ENCODE measurements around the gene KIAA1671.
A peak's percentile ranks its signal among the peaks of the same experiment; 100 is the strongest.

Gene KIAA1671

DNA sequence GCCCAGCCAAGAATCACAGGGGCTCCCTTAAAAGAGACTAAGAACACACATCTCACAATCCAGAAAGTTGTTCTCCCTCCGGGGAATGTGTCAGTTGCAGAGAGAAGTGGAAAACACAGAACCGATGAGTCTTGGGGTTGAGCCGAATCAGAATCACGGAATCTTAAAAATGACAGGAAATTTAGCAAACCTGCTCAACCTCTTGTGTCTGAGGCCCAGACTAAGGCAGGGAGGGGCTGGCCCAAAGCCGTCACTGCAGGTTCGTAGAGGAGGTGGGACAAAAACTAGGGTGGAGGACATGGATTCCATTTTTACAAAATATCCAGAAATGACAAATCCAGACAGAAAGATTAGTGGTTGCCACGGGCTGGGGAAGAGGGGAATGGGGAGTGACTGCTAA lies 63.8 kb downstream of the KIAA1671 start:
- DNase-seq: no peak

DNA sequence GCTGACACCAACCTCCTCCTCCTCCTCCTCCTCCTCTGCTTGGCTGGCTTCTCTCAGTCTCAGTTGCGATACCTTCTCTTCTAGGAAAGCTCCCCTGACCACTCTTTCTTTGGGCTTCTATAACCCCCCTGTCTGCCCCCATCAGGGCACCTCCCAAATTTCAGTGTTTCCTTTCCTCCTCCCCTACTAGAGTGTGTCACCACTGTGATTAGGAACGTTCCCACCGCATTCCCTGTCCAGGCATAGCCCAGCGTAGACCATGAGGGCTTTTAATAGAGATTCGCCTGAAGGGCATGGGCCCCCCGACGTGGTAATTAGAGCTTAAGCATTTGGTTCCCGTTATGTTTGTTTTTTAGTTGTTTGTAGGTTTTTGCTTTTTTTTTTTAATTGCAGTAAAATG lies 65.5 kb downstream of the KIAA1671 start:
- no peak for DNase-seq

DNA sequence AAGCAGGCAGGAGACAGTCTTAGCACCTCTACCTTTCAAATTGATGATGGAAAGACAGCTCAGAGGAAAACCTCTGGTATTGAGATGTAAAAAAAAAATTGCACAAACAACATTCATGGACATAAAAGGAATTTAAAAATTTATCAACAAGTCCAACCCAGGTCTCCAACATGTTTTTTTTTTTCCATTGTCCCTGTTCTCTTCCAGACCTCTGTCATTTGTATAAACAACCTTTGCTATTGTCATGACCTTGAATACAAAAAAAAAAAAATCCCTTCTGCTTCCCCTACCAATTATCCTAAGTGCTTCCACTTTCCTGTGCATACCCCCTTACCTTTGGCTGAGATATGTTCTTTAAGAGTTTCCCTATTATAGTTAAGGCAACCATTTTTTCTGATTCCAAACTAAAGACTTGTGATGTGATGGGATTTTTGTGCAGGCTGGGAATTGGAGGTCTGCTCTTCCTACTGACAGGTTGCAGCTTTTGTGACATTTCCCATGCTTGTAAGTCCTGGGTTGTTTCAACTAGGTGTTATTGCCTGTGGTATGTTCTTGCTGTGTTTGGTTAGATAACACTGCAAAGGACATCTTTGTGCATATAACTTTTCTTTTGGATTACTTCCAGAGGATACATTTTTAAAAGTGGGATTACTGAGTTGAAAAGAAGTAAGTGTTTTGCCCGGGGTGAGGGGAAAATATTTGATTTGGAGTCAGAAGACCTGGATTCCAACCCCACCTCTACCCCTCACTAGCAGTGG lies 67.1 kb downstream of the KIAA1671 start:
- DNase-seq: no peak

DNA sequence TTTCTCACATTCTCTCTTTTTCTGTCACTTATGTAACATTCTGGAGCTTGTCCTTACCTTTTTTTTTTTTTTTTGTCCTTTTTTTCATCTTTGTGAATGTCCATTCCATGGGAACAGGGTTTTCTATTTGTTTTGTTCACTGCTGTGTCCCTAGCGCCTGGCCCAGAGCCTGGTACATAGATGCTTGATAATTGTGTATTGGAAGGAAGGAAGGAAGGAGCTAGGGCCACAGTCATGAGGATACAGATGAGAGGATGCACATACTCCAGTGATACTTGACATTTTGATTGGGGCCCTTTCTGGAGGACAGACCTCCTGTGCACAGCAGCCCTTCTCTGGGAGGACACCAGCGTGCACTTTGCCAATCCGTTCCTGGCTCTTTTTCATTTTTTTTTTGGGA lies 68.9 kb downstream of the KIAA1671 start:
- no peak for DNase-seq

DNA sequence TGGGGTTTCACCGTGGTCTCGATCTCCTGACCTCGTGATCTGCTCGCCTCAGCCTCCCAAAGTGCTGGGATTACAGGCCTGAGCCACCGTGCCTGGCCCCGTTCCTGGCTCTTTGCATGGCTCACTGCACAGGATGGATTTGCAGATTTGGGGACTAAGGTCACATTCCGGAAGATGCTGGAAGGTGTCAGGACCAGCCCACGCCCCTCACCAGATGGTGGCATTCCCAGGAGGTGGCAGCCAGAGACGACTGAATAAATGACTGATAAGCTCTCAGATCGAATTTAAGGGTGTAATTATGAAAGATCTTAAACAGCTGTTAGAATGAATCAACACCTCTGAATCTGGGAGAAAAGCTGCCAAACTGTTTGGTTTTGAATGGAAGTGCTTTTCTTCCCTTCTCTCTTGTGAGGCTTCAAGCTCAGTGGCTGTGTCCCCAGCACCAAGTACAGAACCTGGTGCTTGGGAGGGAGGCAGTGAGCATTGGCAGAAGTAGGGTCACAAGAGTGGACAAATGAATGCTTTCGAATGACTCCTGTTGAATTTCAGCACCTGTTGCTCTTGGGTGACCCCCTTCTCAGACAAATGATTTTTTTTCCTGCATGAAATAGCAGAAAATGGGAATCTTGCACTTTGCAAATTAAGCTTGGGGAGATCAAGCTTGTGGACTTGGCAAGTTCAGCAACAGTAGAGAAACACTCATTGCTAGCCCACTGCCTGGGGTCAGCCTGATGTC lies 69.6 kb downstream of the KIAA1671 start:
- no peak for DNase-seq

DNA sequence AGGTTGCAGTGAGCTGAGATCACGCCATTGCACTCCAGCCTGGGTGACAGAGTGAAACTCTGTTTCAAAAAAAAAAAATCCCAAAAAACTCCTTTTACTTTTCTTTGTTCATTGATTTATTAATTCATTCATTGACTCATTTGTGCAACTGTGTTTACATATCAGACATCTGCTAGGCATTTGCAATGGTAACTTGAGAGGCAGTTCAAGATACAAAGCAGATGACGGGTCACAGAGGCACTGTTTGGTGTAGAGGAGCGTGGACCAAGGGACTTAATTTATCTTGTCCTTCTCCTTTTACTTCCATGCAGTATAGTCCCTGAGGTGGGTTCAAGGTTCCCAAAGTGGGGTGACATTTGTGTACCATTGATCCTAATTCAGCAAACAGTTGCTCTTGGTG lies 71.4 kb downstream of the KIAA1671 start:
- DNase-seq: no peak

DNA sequence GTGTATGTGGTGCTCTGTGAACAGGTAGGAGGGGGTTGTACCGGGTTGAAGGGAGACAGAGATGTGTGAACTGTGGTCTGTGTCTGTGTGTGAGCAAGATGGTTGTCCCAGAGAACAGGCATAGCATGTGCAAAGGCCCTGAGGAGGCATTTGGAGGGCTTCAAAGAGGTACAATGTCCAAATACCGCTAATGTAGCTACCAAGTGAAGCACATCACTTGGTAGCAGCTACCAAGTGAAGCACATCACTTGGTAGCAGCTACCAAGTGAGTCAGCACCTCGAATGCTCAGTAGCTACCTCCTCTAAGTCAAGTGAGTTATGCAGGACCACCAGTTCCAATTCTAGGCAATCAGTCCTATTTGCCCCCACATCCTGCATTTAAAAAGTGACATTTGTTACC lies 72.4 kb downstream of the KIAA1671 start:
- DNase-seq: no peak

DNA sequence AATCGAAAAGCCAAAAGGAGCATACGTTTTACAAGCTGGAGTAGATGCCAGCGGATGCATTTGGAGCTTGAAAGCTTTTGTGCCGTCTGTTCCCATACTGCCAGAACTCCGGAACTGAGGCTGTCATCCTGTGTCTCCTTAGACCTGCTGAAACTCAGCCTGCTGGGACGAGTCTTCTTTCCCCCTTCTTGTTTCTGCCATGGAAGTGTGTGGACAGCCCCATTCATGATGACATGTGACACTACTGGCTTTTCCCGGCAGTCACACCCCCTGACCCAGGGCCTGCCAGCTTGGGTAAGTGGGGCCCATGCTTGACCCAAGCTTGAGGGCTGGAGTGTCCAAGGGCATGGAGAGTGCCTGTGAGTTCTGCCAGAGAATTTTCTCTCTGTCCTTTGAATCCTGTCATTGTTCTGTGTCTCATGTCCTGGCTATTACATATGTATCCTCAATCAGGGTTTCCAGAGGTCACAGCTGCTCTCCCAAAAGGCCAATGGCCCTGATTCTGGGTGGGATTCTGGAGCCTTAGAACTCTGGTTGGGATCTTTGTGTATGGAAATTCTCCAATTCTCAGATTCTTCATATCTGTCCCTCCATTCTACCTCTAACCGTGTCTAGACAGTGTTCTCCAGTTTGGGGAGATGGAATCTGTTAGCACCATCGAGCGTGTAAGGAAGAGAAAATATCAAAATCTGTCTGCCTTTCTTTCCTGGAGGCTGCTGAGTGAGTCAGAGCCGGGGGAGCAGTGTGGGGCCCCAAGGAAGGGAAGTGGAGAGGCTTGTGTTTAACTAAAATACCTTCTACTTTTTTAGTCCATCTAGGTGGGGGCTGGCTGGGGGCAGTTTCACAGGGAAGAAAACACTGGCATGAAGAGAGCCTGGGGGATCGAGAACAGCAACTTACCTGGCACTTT lies 73.2 kb downstream of the KIAA1671 start:
- no peak for DNase-seq

DNA sequence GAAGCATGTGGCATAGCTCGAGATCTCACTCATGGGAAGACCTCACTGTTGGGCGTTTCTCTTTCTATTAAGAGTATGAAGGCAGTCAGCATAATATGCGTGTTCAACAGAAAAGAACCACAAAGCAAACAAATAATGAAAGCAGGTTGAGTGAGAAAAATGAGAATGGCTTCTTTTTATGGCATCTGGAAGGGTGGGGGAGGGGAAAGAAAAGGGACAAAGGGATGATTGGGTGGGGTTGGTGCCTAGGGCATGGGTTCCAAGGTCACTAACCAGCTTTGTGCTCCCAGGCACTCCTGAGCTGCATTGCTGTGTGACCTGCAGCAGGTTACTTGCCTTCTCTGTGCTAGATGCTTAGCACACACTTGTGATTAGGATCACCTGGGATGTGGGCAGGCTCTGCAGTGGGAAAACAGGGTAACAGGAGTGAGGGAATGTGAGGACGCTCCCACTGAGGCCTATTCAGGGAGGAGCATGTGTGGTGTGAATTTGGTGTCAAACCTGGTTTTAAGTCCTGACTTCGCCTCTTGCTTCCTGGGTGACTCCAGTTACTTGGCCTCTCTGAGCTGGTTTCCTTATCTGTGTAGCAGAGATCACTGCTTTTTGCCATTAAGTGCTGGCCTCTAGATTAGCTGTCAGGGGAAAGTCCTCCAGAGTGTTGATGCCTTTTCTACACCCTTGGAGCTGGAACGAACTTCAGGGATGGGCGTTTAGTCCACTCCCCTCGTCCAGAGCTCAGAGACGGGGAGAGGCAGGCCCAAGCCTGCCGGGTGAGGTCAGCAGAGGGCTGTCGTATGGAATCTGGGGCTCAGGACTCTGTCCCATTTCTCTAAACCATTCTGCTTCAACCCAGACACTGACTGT lies 74.8 kb downstream of the KIAA1671 start:
- no peak for DNase-seq

DNA sequence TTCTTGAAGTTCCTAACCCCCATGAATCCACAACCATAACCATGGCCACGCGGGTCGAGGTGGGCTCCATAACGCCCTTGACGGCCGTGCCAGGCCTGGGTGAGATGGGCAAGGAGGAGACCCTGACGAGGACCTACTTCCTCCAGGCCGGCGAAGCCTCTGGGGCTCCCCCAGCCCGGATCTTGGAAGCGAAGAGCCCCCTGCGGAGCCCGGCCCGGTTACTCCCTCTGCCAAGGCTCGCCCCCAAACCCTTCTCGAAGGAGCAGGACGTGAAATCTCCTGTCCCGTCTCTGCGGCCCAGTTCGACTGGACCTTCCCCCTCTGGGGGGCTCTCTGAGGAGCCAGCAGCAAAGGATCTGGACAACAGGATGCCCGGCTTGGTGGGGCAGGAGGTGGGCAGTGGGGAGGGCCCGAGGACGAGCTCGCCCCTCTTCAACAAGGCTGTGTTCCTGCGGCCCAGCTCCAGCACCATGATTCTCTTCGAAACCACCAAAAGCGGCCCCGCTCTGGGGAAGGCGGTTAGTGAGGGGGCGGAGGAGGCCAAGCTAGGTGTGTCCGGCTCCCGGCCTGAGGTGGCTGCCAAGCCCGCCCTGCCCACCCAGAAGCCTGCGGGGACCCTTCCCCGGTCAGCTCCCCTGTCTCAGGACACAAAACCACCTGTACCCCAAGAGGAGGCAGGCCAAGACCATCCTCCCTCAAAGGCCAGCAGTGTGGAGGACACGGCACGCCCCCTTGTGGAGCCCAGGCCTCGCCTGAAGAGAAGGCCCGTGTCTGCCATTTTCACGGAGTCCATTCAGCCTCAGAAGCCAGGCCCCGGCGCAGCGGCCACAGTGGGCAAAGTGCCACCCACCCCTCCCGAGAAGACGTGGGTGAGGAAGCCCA lies 75.7 kb downstream of the KIAA1671 start:
- DNase-seq: peak; percentile 32

DNA sequence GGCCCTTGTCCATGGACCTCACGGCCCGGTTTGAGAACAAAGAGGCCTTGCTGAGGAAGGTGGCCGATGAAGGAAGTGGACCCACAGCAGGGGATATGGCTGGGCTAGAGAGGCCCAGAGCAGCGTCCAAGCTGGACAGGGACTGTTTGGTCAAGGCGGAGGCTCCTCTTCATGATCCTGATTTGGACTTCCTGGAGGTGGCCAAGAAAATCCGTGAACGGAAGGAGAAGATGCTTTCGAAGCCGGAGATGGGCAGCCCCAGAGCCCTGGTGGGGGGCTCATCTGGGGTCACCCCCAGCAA lies 76.3 kb downstream of the KIAA1671 start:
- no peak for DNase-seq

DNA sequence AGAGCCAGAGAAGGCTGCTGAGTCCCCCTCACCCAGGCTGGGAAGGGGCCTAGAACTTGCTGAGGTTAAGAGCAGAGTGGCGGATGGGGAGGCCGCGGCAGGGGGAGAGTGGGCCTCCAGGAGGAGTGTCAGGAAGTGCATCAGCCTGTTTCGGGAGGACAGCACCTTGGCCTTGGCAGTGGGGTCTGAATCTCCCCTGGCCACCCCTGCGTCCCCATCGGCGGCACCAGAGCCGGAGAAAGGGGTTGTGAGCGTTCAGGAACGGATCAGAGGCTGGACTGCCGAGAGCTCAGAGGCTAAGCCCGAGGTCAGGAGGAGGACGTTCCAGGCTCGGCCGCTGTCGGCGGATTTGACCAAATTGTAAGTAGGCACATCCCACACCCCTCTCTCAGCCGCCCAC lies 76.7 kb downstream of the KIAA1671 start:
- DNase-seq: no peak

DNA sequence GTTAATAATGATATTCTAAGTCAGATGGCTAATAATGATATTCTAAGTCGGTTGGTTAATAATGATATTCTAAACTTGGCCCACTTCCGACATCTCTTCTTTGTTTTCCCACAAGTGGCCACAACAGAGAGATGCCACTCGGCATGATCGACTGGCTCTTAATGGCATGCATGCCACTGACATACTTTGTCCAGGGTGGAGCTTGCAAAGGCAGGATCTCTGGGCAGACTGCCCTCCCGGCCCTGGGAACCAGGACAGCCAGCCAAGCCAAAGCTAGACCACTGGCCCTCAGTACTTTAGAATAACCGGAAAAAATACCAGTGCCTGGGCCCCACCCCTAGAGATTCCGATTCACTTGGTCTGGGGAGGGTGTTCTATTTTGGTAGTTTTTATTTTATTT lies 78.1 kb downstream of the KIAA1671 start:
- no peak for DNase-seq

DNA sequence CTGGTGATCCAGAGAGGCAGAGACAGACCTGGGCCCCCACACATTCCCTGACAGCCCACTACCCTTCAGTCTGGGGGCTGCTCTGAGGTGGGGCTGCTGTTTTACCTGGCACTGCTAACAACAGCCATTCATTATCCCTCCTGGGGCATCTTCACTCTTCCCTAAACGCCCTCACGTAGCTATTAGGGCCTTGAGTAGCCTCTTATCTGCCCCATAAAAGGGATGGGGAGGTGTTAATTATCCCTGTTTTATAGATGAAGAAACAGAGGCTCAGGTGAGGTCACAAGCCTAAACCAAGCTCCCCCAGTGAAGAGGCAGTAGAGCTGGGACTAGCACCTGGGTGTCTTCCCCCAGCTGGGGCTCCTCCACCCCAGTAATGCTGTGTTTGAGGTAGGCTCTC lies 79.5 kb downstream of the KIAA1671 start:
- no peak for DNase-seq

DNA sequence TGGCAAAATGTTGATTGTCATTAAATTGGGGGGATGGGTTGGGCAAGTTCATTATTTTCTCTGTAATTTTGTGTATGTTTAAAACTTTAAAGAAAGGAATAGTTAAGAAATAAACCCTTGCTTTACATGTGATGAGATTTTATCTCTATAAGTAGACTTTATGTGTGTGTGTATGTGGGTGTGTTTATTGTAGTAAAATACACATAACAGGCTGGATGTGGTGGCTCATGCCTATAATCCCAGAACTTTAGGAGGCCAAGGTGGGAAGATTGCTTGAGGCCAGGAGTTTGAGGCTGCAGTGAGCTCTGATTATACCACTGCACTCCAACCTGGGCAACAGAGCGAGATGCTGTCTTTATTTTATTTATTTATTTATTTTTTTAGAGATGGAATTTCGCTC lies 83.2 kb downstream of the KIAA1671 start:
- no peak for DNase-seq

DNA sequence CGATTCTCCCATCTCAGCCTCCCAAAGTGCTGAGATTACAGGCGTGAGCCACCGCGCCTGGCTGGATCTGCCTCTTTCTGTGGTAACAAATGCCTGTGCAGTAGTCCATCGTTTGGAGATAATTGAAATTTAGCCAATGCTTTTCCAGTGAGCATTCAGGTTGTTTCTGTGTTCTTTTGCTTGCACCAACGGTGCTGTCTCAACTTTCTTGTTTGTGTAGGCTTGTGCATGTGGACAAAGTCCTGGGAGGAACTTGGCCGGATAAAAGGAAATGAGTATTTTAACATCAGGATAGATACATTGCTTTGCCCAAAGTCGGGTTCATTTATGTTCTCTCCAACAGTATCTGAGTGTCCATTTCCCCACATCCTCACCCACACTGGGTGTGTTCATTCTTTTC lies 85.7 kb downstream of the KIAA1671 start:
- DNase-seq: no peak

DNA sequence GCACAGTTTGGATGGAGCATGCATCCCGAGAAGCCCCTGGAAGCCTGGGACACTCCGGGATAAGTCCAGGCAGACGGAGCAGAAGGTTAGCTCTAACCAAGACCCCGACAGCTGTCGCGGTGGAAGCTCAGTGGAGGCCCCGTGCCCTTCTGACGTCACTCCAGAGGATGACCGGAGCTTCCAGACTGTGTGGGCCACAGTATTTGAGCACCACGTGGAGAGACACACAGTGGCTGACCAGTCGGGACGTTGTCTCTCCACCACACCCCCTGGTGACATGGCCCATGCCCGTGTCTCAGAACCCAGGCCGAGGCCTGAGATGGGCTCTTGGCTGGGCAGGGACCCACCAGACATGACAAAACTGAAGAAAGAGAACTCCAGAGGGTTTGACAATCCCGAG lies 86.3 kb downstream of the KIAA1671 start:
- no peak for DNase-seq

DNA sequence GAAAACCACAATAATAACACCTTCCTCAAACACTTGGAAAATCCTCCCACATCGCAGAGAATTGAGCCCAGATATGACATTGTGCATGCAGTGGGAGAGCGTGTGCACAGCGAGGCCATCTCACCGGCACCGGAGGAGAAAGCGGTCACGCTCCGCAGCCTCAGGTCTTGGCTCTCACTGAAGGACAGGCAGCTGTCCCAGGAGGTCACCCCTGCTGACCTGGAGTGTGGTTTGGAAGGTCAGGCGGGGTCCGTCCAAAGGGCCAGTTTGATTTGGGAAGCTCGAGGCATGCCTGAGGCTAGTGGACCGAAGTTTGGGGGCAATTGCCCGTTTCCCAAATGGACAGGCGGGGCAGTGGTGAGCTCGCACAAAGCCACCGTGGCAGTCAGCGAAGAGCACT lies 86.7 kb downstream of the KIAA1671 start:
- DNase-seq: no peak

DNA sequence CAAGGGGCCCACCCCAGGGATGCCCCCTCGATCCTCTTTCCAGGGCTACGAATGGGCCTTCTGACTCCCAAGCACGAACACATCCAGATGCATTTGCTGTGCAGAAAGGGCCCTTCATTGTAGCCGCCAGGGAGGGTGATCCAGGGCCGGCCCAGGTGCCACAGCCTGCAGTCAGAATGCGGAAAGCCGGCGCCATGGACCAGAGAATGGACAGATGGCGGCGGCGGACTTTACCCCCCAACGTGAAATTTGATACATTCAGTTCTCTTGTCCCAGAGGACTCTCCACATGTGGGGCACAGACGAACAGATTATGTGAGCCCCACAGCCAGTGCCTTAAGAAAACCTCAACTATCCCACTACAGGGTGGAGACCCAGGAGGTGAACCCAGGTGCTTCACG lies 87.2 kb downstream of the KIAA1671 start:
- DNase-seq: no peak

DNA sequence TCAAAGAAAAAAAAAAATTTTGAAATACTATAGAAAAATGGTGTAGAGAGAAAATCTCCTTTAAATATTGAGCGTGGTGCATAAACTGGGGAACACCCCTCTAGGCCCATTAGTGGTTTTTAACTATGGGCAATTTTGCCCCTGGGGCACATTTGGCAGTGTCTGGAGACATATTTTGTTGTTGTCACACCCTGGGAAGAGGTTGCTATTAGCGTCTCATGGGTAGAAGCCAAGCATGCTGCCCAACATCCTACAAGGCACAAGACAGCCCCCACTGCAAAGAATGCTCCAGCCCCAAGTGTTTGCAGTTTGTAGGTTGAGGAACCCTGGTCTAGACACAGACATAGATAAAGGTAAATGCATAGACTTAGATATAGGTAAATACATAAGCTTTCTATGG lies 92.6 kb downstream of the KIAA1671 start:
- DNase-seq: no peak

DNA sequence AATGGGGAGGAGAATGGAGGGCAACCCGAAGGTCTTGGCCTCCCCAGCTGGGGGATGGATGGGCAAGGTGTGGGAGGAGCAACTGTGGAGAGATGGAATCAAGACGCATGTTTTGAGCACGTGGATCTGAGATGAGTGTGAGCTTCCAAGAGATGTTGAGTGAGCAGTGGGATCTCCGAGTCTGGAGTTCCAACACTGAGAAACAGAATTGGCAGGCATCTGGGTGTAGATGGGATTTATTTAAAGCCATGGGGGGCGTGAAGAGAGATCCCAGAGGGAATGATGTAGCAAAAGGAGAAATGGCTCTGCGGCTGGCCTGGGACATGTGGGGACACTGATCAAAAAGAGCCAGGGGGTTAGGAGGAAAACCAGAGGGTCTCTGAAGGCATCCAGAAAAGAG lies 95.6 kb downstream of the KIAA1671 start:
- DNase-seq: no peak
